ENCODE measurements around the gene CYP27C1. TPM values are rescaled to one million over a fixed set of nuclear protein-coding genes. Genes with fewer than 3 reads are reported as not detected.

CYP27C1 gene
- polyA plus RNA-seq, 2 of the 4 experiments (the other 2 are of a cell fraction) = 2.2 to 4.6 TPM

DNA sequence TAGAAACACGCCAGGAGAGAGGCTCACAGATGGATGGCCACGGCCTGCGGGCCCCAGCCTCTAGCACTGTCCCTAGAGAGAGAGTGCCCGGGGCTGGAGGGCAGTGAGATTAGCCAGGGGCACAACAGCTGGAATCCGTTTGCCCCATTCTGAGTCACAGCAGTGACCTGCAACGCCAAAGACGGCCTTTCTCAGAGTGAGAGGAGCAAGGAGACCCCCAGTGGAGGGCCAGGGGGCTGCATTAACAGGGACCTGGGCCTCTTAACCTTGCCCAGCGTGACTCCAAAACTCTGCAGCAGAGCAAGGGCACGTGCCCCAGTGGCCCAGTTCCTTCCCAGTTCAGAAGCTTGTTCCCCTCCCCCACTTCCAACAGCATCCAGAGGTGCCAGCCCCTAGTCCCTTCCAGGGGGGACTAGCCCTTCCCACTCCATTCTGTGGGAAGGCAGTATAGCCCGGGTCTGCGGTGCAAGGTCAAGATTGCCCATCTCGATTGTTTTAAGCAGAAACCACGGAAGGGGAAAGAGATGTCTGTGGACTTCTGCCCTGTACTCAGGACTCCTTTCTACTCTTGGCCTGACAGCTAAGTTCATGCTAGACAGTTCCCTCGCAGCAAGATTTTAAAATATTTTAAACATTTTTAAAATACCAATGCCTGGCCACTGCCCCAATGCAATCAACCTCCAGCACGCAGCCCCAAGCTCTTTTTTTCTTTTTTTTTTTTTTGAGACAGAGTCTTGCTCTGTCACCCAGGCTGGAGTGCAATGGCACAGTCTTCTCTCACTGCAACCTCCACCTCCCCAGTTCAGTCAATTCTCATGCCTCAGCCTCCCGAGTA, 62.2 kb downstream of the CYP27C1 start (continued):
- TF ChIP-seq, protein P1, sequence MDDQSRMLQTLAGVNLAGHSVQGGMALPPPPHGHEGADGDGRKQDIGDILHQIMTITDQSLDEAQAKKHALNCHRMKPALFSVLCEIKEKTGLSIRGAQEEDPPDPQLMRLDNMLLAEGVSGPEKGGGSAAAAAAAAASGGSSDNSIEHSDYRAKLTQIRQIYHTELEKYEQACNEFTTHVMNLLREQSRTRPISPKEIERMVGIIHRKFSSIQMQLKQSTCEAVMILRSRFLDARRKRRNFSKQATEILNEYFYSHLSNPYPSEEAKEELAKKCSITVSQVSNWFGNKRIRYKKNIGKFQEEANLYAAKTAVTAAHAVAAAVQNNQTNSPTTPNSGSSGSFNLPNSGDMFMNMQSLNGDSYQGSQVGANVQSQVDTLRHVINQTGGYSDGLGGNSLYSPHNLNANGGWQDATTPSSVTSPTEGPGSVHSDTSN (IDR thresholded peaks at IDR 0.05) = no peak

DNA sequence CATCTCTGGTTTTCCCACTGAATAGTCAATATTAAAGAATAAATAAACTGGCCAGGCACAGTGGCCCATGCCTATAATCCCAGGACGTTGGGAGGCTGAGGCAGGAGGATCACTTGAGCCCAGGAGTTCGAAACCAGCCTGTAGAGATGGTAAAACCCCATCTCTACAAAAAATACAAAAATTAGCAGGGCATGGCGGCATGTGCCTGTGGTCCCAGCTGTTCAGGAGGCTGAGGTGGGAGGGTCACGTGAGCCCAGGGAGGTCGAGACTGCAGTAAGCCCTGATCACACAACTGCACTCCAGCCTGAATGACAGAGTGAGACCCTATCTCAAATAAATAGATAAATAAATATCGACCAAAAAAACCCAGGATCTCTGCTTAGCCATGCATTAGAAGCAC, 63.0 kb downstream of the CYP27C1 start:
- no peak for FAIRE-seq
- Histone ChIP-seq H3K27ac (peak overlapping the region in 1 of 2 experiments; percentile 24; a peak in 1 of 6 replicates), H3K4me1 (peaks cover 29% of the 10 kb centered on the region), H3K4me2 (no peak overlapping the region), H3K9me3 (no peaks in the 10 kb centered on the region), H3K4me3 (no peak overlapping the region)
- TF ChIP-seq ZFP36 (IDR thresholded peaks at IDR 0.05; ENCODE audit: borderline replicate concordance, partially characterized antibody) = no peak
- TF ChIP-seq, protein P2, sequence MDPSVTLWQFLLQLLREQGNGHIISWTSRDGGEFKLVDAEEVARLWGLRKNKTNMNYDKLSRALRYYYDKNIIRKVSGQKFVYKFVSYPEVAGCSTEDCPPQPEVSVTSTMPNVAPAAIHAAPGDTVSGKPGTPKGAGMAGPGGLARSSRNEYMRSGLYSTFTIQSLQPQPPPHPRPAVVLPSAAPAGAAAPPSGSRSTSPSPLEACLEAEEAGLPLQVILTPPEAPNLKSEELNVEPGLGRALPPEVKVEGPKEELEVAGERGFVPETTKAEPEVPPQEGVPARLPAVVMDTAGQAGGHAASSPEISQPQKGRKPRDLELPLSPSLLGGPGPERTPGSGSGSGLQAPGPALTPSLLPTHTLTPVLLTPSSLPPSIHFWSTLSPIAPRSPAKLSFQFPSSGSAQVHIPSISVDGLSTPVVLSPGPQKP (IDR thresholded peaks at IDR 0.05; ENCODE audit: low read depth, low read length) = no peak
- TF ChIP-seq ZSCAN20 (CRISPR knock-in tag; IDR thresholded peaks at IDR 0.05) = no peak
- no peak for TF ChIP-seq TP53 (CRISPR knock-in tag; IDR thresholded peaks at IDR 0.05)
- no peak for TF ChIP-seq CHD2 (IDR thresholded peaks at IDR 0.05; ENCODE audit: low read length, partially characterized antibody)
- no peak for TF ChIP-seq NPAS2 (CRISPR knock-in tag; IDR thresholded peaks at IDR 0.05; ENCODE audit: borderline replicate concordance)
- CTCF ChIA-PET = interaction anchor here (0.5 to 1.2 kb wide), 3 partner anchors 12 to 107 kb away, joined by 3 to 5 read pairs (median 3); no protein-coding TSS in a partner anchor
- 74% methylated on average over 6 of the region's 6 CpGs for WGBS (ENCODE audit: missing lambda C conversion rate)
- POLR2A ChIA-PET = no interaction called here
- DNase-seq (ENCODE audit: low read depth in 1 of 2, low spot score in 1 of 2) = no peak
- ATAC-seq = no peak

DNA sequence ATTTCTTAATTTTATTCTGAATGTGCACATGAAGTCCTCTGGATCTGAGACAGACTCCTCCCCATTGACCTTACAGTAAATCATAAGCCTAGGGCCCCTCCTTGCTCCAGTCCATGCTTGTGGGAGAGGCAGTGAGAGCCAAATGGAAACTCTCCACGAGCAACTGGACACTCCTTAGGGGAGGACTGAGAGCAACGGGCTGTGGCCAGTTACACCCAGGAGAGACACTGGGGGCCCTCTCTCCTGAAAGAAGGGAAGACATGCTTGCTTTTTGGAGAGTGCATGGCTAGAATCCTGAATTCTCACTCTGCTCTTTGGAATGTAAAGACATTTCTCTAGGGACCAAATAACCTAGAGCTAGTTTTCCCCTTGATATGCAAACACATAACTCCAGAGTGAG, 64.2 kb downstream of the CYP27C1 start:
- Histone ChIP-seq H3K4me1 (peaks cover 29% of the 10 kb centered on the region), H3K4me2 (peak overlapping the region; percentile 29; the same call in 2 of the 3 replicates), H3K4me3 (no peak overlapping the region), H3K9me3 (peaks cover 7% of the 10 kb centered on the region; the same call in 1 of the 3 replicates), H3K27ac (peak overlapping the region in 1 of 2 experiments; percentile 54; a peak in 2 of 6 replicates)
- peak in 1 of 2 experiments; percentile 38; a peak in 2 of 6 replicates for ATAC-seq
- ChIA-PET POLR2A (no interaction called here), CTCF (interaction anchor here (1.0 kb wide), 1 partner anchor 18 kb away, joined by 3 read pairs; no protein-coding TSS in a partner anchor)
- WGBS (ENCODE audit: missing lambda C conversion rate) = 13% methylated on average over 2 of the region's 2 CpGs
- FAIRE-seq = no peak
- TF ChIP-seq RFX5 (IDR thresholded peaks at IDR 0.05) (no peak), TP53 (CRISPR knock-in tag; IDR thresholded peaks at IDR 0.05) (no peak), EP300 (IDR thresholded peaks at IDR 0.05) (no peak), JUNB (IDR thresholded peaks at IDR 0.05) (no peak), FOSB (CRISPR knock-in tag; IDR thresholded peaks at IDR 0.05) (no peak)
- TF ChIP-seq, protein P3, sequence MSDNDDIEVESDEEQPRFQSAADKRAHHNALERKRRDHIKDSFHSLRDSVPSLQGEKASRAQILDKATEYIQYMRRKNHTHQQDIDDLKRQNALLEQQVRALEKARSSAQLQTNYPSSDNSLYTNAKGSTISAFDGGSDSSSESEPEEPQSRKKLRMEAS (IDR thresholded peaks at IDR 0.05) = no peak
- DNase-seq (ENCODE audit: low read depth in 1 of 2, low spot score in 1 of 2) = no peak

DNA sequence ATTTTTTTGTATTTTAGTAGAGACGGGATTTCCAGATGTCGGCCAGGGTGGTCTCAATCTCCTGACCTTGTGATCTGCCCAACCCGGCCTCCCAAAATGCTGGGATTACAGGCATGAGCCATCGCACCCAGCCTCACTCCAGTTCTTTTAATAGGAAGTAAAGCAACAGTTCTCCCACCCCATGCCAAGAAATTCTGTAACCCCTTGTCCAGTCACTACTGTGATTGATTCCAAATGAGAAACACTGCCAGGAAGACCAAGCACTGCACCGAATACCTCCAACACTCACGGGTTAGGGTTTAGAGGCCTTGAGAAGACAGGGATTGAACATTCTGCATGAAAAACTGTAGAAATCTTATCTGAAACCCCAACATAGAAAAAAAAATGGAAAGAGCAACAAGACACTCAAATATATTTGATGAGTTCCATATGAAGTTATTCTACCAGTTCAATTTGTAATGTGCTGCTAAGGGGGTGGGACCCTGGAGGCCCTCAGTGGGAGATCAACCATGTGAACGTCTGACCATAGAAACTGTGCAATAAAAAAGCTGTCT, 65.0 kb downstream of the CYP27C1 start:
- no peak for DNase-seq (ENCODE audit: low read depth in 1 of 2, low spot score in 1 of 2)
- Histone ChIP-seq H3K4me3 (no peak overlapping the region), H3K4me1 (peaks cover 29% of the 10 kb centered on the region), H3K27ac (peak overlapping the region in 1 of 2 experiments; percentile 81; a peak in 4 of 6 replicates), H3K4me2 (no peak overlapping the region), H3K9me3 (peaks cover 10% of the 10 kb centered on the region; the same call in 1 of the 3 replicates)
- no peak for TF ChIP-seq RCOR1 (IDR thresholded peaks at IDR 0.05; ENCODE audit: low read depth, low read length)
- TF ChIP-seq, protein P4, sequence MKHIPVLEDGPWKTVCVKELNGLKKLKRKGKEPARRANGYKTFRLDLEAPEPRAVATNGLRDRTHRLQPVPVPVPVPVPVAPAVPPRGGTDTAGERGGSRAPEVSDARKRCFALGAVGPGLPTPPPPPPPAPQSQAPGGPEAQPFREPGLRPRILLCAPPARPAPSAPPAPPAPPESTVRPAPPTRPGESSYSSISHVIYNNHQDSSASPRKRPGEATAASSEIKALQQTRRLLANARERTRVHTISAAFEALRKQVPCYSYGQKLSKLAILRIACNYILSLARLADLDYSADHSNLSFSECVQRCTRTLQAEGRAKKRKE (CRISPR knock-in tag; IDR thresholded peaks at IDR 0.05; ENCODE audit: low read depth) = no peak
- no peak for TF ChIP-seq PHF8 (IDR thresholded peaks at IDR 0.05; ENCODE audit: borderline replicate concordance, low read depth)
- no peak for TF ChIP-seq POLR2A (IDR thresholded peaks at IDR 0.05; ENCODE audit: low read length)
- no peak for TF ChIP-seq RFX5 (IDR thresholded peaks at IDR 0.05)
- TF ChIP-seq, protein P1 (IDR thresholded peaks at IDR 0.05) = no peak
- TF ChIP-seq CHD4 (IDR thresholded peaks at IDR 0.05; ENCODE audit: borderline replicate concordance) = no peak
- no peak for TF ChIP-seq NR3C1 (IDR thresholded peaks at IDR 0.05)
- TF ChIP-seq TFCP2L1 (CRISPR knock-in tag; IDR thresholded peaks at IDR 0.05) = no peak
- TF ChIP-seq FOSB (CRISPR knock-in tag; IDR thresholded peaks at IDR 0.05) = no peak
- no peak for TF ChIP-seq ZSCAN20 (CRISPR knock-in tag; IDR thresholded peaks at IDR 0.05)
- 85% methylated on average over 7 of the region's 7 CpGs for WGBS (ENCODE audit: missing lambda C conversion rate)
- no peak for ATAC-seq
- FAIRE-seq = no peak
- ChIA-PET POLR2A (no interaction called here), CTCF (interaction anchor here (1.1 to 1.4 kb wide), 3 partner anchors 15 to 105 kb away, joined by 3 to 4 read pairs (median 3); no protein-coding TSS in a partner anchor)
